HL-60/S4 (cell line): ENCODE measurements around the gene CRB2.

Experiments
- in situ Hi-C: fragments of 300-500 bp; cut with MboI; formaldehyde crosslinking; loops from 2 replicates; pipeline ENCODE4 v1.14.3; 2022; ENCODE audit warnings: low sequenced_read_pairs

Gene CRB2

GRCh38 chr9:123346026-123346425, 10.0 kb upstream of the CRB2 start:
- in situ Hi-C loops: loop anchor here (10.0 kb wide), 1 partner anchor 261 kb away; no protein-coding TSS in a partner anchor

- in situ Hi-C loops: loop anchor here (10.0 kb wide), 1 partner anchor 262 kb away; no protein-coding TSS in a partner anchor
These were observed 9.2 kb upstream of the CRB2 start for GRCh38 chr9:123346826-123347225.

- in situ Hi-C loops: loop anchor here (10.0 kb wide), 1 partner anchor 263 kb away; no protein-coding TSS in a partner anchor
These were observed 8.5 kb upstream of the CRB2 start for GRCh38 chr9:123347289-123348060.

GRCh38 chr9:123348317-123348992, 7.5 kb upstream of the CRB2 start:
- in situ Hi-C loops: loop anchor here (10.0 kb wide), 1 partner anchor 264 kb away; no protein-coding TSS in a partner anchor

GRCh38 chr9:123349033-123349432, 7.0 kb upstream of the CRB2 start:
- in situ Hi-C loops: loop anchor here (10.0 kb wide), 1 partner anchor 264 kb away; no protein-coding TSS in a partner anchor

- in situ Hi-C loops: loop anchor here (10.0 kb wide), 2 partner anchors 265 to 885 kb away; no protein-coding TSS in a partner anchor
These were observed 6.1 kb upstream of the CRB2 start for GRCh38 chr9:123349691-123350480.

GRCh38 chr9:123350590-123351310, 5.2 kb upstream of the CRB2 start:
- in situ Hi-C loops: loop anchor here (10.0 kb wide), 1 partner anchor 886 kb away; no protein-coding TSS in a partner anchor

GRCh38 chr9:123353041-123353440, 3.0 kb upstream of the CRB2 start:
- in situ Hi-C loops: loop anchor here (10.0 kb wide), 1 partner anchor 888 kb away; no protein-coding TSS in a partner anchor

GRCh38 chr9:123353984-123354591, 1.9 kb upstream of the CRB2 start:
- in situ Hi-C loops: loop anchor here (10.0 kb wide), 1 partner anchor 889 kb away; no protein-coding TSS in a partner anchor

- in situ Hi-C loops: loop anchor here (10.0 kb wide), 1 partner anchor 890 kb away; no protein-coding TSS in a partner anchor
These were observed 1.0 kb upstream of the CRB2 start for GRCh38 chr9:123354806-123355508.

- in situ Hi-C loops: loop anchor here (10.0 kb wide), 1 partner anchor 892 kb away; no protein-coding TSS in a partner anchor
These were observed 1.1 kb downstream of the CRB2 start for GRCh38 chr9:123356851-123357742.

- in situ Hi-C loops: loop anchor here (10.0 kb wide), 1 partner anchor 893 kb away; no protein-coding TSS in a partner anchor
These were observed 1.7 kb downstream of the CRB2 start for GRCh38 chr9:123357743-123358059.

- in situ Hi-C loops: loop anchor here (10.0 kb wide), 1 partner anchor 894 kb away; no protein-coding TSS in a partner anchor
These were observed 2.3 kb downstream of the CRB2 start for GRCh38 chr9:123358181-123358905.

- in situ Hi-C loops: loop anchor here (10.0 kb wide), 1 partner anchor 894 kb away; no protein-coding TSS in a partner anchor
These were observed 3.1 kb downstream of the CRB2 start for GRCh38 chr9:123359106-123359505.

- in situ Hi-C loops: loop anchor here (10.0 kb wide), 1 partner anchor 895 kb away; no protein-coding TSS in a partner anchor
These were observed 3.5 kb downstream of the CRB2 start for GRCh38 chr9:123359546-123359945.

GRCh38 chr9:123360161-123361085, 4.4 kb downstream of the CRB2 start:
- in situ Hi-C loops: no loop called here
